GM13977 (cell line): ENCODE measurements around the gene MAPKBP1.

ENCODE experiments used
- DNase-seq: peaks from one replicate; pipeline ENCODE4 v3.0.0; 2012; ENCODE audit warnings: low spot score
- in situ Hi-C: fragments of 300-500 bp; cut with MboI; formaldehyde crosslinking; loops from one replicate; pipeline ENCODE4 v1.12.0; 2022; ENCODE audit warnings: low sequenced_read_pairs, low pct_unique_long_range_greater_than_20kb, mixed read lengths, inconsistent platforms; ENCODE audit not compliant: unreplicated experiment
- TF ChIP-seq, protein P1 (sequence below): IDR thresholded peaks from 2 replicates; pipeline ENCODE4 v1.5.1; 2012; ENCODE audit warnings: mild to moderate bottlenecking, control low read depth; ENCODE audit not compliant: insufficient read depth; ENCODE audit errors: extremely low read depth, missing control alignments

The MAPKBP1 gene

GRCh38 chr15:41790756-41791546 is 16.7 kb downstream of the MAPKBP1 start:
- TF ChIP-seq, protein P1, sequence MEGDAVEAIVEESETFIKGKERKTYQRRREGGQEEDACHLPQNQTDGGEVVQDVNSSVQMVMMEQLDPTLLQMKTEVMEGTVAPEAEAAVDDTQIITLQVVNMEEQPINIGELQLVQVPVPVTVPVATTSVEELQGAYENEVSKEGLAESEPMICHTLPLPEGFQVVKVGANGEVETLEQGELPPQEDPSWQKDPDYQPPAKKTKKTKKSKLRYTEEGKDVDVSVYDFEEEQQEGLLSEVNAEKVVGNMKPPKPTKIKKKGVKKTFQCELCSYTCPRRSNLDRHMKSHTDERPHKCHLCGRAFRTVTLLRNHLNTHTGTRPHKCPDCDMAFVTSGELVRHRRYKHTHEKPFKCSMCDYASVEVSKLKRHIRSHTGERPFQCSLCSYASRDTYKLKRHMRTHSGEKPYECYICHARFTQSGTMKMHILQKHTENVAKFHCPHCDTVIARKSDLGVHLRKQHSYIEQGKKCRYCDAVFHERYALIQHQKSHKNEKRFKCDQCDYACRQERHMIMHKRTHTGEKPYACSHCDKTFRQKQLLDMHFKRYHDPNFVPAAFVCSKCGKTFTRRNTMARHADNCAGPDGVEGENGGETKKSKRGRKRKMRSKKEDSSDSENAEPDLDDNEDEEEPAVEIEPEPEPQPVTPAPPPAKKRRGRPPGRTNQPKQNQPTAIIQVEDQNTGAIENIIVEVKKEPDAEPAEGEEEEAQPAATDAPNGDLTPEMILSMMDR, result no peak
- in situ Hi-C loops, result no loop called here
- DNase-seq, result no peak

GRCh38 chr15:41791547-41791937 is 17.3 kb downstream of the MAPKBP1 start:
- DNase-seq, result no peak
- in situ Hi-C loops, result no loop called here
- TF ChIP-seq, protein P1, result no peak

DNA sequence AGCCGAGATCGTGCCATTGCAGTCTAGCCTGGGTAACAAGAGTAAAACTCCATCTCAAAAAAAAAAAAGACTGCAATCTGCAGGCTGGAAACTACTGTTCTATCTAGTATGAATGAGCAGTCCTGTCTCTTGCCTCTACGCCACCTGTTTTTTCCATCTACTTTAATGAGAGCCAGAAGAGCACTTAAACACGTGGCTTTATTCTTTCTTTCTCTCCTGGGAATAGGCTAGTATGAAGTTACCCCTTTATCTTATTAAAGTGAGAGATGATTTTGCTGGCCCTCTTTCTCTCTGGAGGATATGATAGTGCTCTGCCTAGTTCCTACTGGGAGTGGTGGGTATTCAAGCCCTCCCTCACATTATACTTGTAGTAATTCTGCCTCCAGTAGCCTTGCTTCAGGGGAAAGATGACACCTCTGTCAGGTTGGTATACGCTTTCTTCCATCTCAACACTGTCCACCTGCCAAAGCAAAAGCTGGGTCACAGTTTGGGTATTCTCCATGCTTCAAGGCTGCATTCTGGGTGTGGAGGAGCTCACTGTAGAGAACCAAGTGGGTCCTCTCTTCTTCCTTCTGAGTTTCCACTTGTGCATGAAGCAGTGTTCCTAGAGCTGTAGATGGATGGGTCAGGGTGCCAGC is 17.8 kb downstream of the MAPKBP1 start:
- TF ChIP-seq, protein P1, result no peak
- in situ Hi-C loops, result no loop called here
- no peak for DNase-seq

GRCh38 chr15:41794081-41794480 is 19.8 kb downstream of the MAPKBP1 start:
- DNase-seq, result no peak
- TF ChIP-seq, protein P1, result no peak
- in situ Hi-C loops, result no loop called here

- TF ChIP-seq, protein P1, result no peak
- no peak for DNase-seq
- in situ Hi-C loops, result no loop called here
These were observed 21.9 kb downstream of the MAPKBP1 start for GRCh38 chr15:41795996-41796856.

DNA sequence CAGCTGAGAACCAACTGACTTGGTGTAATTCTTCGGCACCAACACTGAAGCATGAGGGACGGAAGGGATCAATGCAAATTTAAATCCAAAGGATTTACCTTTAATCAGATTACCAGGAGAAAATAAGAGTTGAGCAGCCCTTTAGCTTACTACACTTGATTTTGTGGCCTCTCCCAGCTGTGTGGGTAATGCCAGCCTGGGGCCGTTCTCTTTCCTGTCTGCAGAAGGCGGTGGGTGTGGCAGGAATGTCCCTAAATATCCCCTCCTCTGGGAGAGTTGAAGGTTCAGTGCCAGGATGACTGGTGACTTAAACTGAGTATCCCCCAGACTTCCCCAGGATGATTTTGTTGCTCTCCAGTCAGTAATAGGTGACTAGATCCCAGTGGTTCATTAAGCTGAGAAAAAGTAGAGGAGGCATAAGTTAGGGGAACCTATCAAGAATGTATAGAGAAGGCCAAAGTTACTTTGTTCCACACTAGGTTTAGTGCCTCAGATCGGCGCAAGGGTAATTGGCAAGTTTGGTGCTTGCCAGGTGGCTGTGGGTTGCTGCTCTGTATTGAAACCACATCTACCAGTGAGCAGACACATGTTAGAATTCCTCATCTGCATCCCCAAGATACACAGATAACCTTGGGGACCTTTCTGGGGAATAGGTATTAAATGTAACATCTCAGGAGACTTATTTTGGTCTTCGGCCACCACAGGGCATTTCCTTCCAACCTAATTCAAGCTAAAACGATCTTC is 23.1 kb downstream of the MAPKBP1 start:
- in situ Hi-C loops, result no loop called here
- TF ChIP-seq, protein P1, result no peak
- no peak for DNase-seq
